Keratinocyte (primary cell): ENCODE results near the gene C19orf85. TPM values are rescaled to one million over a fixed set of nuclear protein-coding genes. Genes with fewer than 3 reads are reported as not detected.

Source experiments
- DNase-seq: peaks from one replicate; pipeline ENCODE4 v3.0.0-alpha.2; 2011; ENCODE audit warnings: low read depth, missing footprints, low spot score
- FAIRE-seq: peaks from 2 replicates; lab custom pipeline; 2011; peaks lifted over from hg19 to GRCh38; lab: Jason Lieb, UNC
- H2AFZ ChIP-seq: 2 replicates; pipeline ENCODE4 v1.6.0; 2012; ENCODE audit warnings: low read length, control low read depth, inconsistent platforms; ENCODE audit not compliant: control insufficient read depth
- H3K27ac ChIP-seq: 2 replicates; pipeline ENCODE4 v1.5.1; 2011; ENCODE audit warnings: low read length; ENCODE audit not compliant: control insufficient read depth, insufficient read depth
- H3K27me3 ChIP-seq: 3 replicates; pipeline ENCODE4 v1.6.0; 2011; ENCODE audit warnings: low read length; ENCODE audit not compliant: control insufficient read depth, insufficient read depth; ENCODE audit errors: extremely low read depth
- H3K36me3 ChIP-seq, 2 experiments: 2 replicates in 1 of 2; 3 replicates in 1 of 2; pipeline ENCODE4 v1.5.1; 2011; ENCODE audit warnings: low read length in 2 of 2, mild to moderate bottlenecking in 1 of 2; ENCODE audit not compliant: control insufficient read depth in 2 of 2, insufficient read depth in 2 of 2; ENCODE audit errors: extremely low read depth in 1 of 2
- H3K4me1 ChIP-seq: 3 replicates; pipeline ENCODE4 v1.5.1; 2011; ENCODE audit warnings: low read length; ENCODE audit not compliant: control insufficient read depth, insufficient read depth; ENCODE audit errors: extremely low read depth
- H3K4me2 ChIP-seq: 3 replicates; pipeline ENCODE4 v1.6.0; 2011; ENCODE audit warnings: low read depth, low read length; ENCODE audit not compliant: control insufficient read depth, insufficient read depth; ENCODE audit errors: extremely low read depth
- H3K4me3 ChIP-seq, 3 experiments: fragments of 200-600 bp in 1 of 3; sonication (generic) in 1 of 3; 2 replicates in 2 of 3; 3 replicates in 1 of 3; pipeline ENCODE4 v1.5.1; 2011 to 2016; ENCODE audit warnings: low read length in 3 of 3, mild to moderate bottlenecking in 3 of 3, control low read depth in 2 of 3, inconsistent platforms in 1 of 3, low read depth in 1 of 3, mixed read lengths in 1 of 3, mixed run types in 1 of 3, moderate library complexity in 1 of 3; ENCODE audit not compliant: control insufficient read depth in 2 of 3, insufficient read depth in 2 of 3; ENCODE audit errors: extremely low read depth in 1 of 3
- H3K79me2 ChIP-seq: 2 replicates; pipeline ENCODE4 v1.6.0; 2012; ENCODE audit warnings: low read length; ENCODE audit not compliant: control insufficient read depth, insufficient read depth
- H3K9ac ChIP-seq: 3 replicates; pipeline ENCODE4 v1.6.0; 2011; ENCODE audit warnings: low read length; ENCODE audit not compliant: control insufficient read depth, insufficient read depth; ENCODE audit errors: extremely low read depth
- H3K9me1 ChIP-seq: 3 replicates; pipeline ENCODE4 v1.6.0; 2011; ENCODE audit warnings: low read length; ENCODE audit not compliant: control insufficient read depth, insufficient read depth; ENCODE audit errors: extremely low read depth
- H3K9me3 ChIP-seq: 2 replicates; pipeline ENCODE4 v1.5.1; 2012; ENCODE audit warnings: low read depth, low read length; ENCODE audit not compliant: control insufficient read depth
- H4K20me1 ChIP-seq: 3 replicates; pipeline ENCODE4 v1.6.0; 2011; ENCODE audit warnings: low read length; ENCODE audit not compliant: control insufficient read depth, insufficient read depth; ENCODE audit errors: extremely low read depth
- EZH2 ChIP-seq: IDR thresholded peaks from one replicate; pipeline ENCODE4 v1.6.1; 2012; ENCODE audit warnings: inconsistent platforms, mild to moderate bottlenecking, low read length, moderate library complexity
- dilution Hi-C: fragments of 300-500 bp; cut with MboI; formaldehyde crosslinking; loops from one replicate; pipeline ENCODE4 v1.7.0; 2020; ENCODE audit warnings: low sequenced_read_pairs; ENCODE audit not compliant: extremely low pct_ligation_motif_present
- polyA plus RNA-seq, 5 experiments: library from polyadenylated mRNA; depleted of rRNA in 3 of 5; stranded (reverse) in 3 of 5; stranded (forward) in 1 of 5; unstranded in 1 of 5; fragments of >200 nt; gene quantifications; 1 replicate in 1 of 5; 2 replicates in 3 of 5; 3 replicates in 1 of 5; pipeline versions ENCODE4 v1.2.1 to v1.2.3, GENCODE V29; 2011 to 2012; ENCODE audit warnings: missing spikeins in 2 of 5, low read depth in 1 of 5, low replicate concordance in 1 of 5
- TF ChIP-seq, protein P1 (sequence below), 3 experiments: IDR thresholded peaks in 1 of 3; conservative IDR thresholded peaks in 1 of 3; optimal IDR thresholded peaks in 1 of 3; 2 replicates in 2 of 3; 3 replicates in 1 of 3; pipeline versions ENCODE3 to v1.5.1; 2011; ENCODE audit warnings: low read length in 3 of 3, mild to moderate bottlenecking in 3 of 3, moderate library complexity in 2 of 3, control low read depth in 1 of 3, inconsistent platforms in 1 of 3; ENCODE audit not compliant: insufficient read depth in 2 of 3; ENCODE audit errors: extremely low read depth in 1 of 3

The C19orf85 gene
- polyA plus RNA-seq, 1 donor (not counting 4 experiments of a cell fraction or from before 2014, with no cell fraction given), result not detected

DNA sequence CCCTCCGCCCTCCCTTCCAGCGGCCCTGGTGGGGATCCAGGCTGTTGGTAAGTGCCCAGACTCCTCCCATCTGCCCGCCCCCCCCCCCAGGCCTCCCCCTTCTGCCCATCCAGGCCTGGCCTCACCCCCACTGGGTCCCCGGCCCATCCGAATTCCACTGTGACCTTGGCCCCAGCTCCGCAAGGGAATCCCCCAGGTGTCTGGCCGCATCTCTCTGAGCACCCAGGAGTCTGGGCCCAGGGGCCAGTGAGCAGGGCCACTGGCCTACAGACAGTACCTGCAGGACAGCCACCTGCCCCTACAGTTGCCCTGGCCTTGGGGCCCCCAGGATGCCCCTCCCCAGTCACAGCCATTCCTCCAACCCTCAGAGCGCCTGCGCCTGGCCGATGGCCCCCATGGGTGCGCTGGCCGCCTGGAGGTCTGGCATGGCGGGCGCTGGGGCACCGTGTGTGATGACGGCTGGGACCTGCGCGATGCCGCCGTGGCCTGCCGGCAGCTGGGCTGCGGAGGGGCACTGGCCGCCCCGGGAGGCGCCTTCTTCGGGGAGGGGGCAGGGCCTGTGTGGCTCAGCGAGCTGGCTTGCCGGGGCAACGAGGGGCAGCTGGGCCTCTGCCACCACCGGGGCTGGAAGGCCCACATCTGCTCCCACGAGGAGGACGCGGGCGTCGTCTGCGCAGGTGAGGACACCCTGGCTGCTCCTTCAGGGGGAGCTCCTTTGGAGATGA lies 24.6 kb upstream of the C19orf85 start:
- no peak for FAIRE-seq
- dilution Hi-C loops, result no loop called here
- Histone ChIP-seq H3K36me3 (peaks cover 0 to 5% of the 10 kb centered on the region in 2 experiments), H3K4me3 (no peak overlapping the region), H3K9me1 (peaks cover 3% of the 10 kb centered on the region), H2AFZ (no peak overlapping the region), H3K9ac (no peak overlapping the region), H3K27ac (no peak overlapping the region), H3K9me3 (no peaks in the 10 kb centered on the region), H3K4me1 (peaks cover 32% of the 10 kb centered on the region), H3K27me3 (peaks cover 35% of the 10 kb centered on the region), H4K20me1 (no peaks in the 10 kb centered on the region), H3K79me2 (no peaks in the 10 kb centered on the region), H3K4me2 (no peak overlapping the region)
- TF ChIP-seq, protein P1, sequence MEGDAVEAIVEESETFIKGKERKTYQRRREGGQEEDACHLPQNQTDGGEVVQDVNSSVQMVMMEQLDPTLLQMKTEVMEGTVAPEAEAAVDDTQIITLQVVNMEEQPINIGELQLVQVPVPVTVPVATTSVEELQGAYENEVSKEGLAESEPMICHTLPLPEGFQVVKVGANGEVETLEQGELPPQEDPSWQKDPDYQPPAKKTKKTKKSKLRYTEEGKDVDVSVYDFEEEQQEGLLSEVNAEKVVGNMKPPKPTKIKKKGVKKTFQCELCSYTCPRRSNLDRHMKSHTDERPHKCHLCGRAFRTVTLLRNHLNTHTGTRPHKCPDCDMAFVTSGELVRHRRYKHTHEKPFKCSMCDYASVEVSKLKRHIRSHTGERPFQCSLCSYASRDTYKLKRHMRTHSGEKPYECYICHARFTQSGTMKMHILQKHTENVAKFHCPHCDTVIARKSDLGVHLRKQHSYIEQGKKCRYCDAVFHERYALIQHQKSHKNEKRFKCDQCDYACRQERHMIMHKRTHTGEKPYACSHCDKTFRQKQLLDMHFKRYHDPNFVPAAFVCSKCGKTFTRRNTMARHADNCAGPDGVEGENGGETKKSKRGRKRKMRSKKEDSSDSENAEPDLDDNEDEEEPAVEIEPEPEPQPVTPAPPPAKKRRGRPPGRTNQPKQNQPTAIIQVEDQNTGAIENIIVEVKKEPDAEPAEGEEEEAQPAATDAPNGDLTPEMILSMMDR (optimal IDR thresholded peaks at IDR 0.05 in 1 of 3, IDR thresholded peaks at IDR 0.05 in 1 of 3, conservative IDR thresholded peaks at IDR 0.05 in 1 of 3; ENCODE audit: extremely low read depth in 1 of 3, insufficient read depth in 2 of 3, low read length in 3 of 3), result no peak
- no peak for TF ChIP-seq EZH2
- no peak for DNase-seq

DNA sequence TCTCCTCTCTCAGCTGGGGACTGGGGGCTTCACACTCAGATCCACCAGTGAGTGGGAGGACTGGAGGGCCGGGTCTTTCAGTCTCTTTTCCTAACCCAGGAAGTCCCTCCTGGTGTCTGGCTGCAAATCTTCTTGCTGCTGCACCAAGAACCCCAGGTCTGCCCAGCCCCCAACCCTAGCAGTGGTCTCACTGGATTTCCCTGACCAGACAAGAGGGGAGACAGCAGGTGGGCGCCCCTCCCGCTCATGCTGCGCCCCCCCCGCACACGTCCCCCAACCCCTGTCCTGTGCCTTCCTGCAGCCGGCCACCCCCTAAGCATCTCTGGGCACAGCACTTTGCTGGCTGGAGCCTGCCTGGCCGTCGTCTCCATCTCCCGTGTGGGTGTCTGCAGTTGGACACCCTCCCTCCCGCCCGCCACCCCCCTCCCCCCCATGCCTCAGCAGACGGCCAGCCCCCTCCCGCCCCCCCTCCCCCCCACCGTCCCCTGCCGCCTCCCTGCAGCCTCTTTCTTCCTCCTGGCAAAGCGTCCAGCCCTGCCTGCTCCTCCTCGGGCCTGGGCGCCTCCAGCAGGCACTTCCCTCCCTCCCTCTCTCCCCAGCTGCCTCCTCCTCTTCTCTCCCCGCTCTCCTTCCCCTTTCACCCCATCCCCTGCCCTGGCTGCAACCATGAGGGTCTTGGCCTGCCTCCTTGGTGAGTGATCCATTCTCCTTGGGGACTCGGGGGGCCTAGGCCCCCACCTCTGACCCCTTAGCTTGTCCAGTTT lies 23.6 kb upstream of the C19orf85 start, which contains the start of gene SSC5D:
SSC5D (plus strand) TSS at position 513 of the 764 bp plus-strand sequence; CDS start at position 667, 154 bp downstream.
- Histone ChIP-seq H4K20me1 (no peaks in the 10 kb centered on the region), H3K36me3 (peaks cover 0 to 5% of the 10 kb centered on the region in 2 experiments), H3K27ac (peak within 1 kb of the TSS; percentile 77), H3K4me1 (peaks cover 32% of the 10 kb centered on the region), H3K4me3 (peak within 1 kb of the TSS in 2 of 3 experiments; percentile 42 to 46), H3K9me3 (no peaks in the 10 kb centered on the region), H3K9me1 (peaks cover 3% of the 10 kb centered on the region), H3K79me2 (no peaks in the 10 kb centered on the region), H3K9ac (peak within 1 kb of the TSS; percentile 63), H3K4me2 (peak within 1 kb of the TSS; percentile 52), H3K27me3 (peaks cover 26% of the 10 kb centered on the region), H2AFZ (no peak within 1 kb of the TSS)
- FAIRE-seq (no peak), DNase-seq (no peak)
- dilution Hi-C loops, result no loop called here
- TF ChIP-seq EZH2, result no peak
- TF ChIP-seq, protein P1 (optimal IDR thresholded peaks at IDR 0.05 in 1 of 3, IDR thresholded peaks at IDR 0.05 in 1 of 3, conservative IDR thresholded peaks at IDR 0.05 in 1 of 3; ENCODE audit: extremely low read depth in 1 of 3, insufficient read depth in 2 of 3, low read length in 3 of 3), result no peak
